Body of pancreas (tissue), 4 donors: ENCODE data around the gene CFAP46.

Experiments
- CTCF ChIP-seq, 7 experiments: fragments of 450-650 bp in 4 of 7; fragments of 200-600 bp in 3 of 7; sonication (generic) in 3 of 7; IDR thresholded peaks; one replicate each; pipeline ENCODE4 v1.5.1; 2016 to 2019; ENCODE audit warnings: antibody characterized with exemption in 7 of 7
- POLR2A ChIP-seq, 3 donors: fragments of 450-650 bp; IDR thresholded peaks; one replicate each; pipeline ENCODE4 v1.6.1; 2016; ENCODE audit warnings: antibody characterized with exemption in 3 of 3, mild to moderate bottlenecking in 2 of 3

- TF ChIP-seq CTCF (IDR thresholded peaks at IDR 0.05) (no peak), POLR2A (IDR thresholded peaks at IDR 0.05) (no peak)
Observed at GRCh38 chr10:132925071-132925561, 17.3 kb downstream of the CFAP46 start.
